HFF-Myc (cell line): ENCODE measurements around the gene DCDC2B.

Source experiments
- DNase-seq: peaks from one replicate; pipeline ENCODE4 v3.0.0-alpha.2; 2011; ENCODE audit warnings: low read depth; ENCODE audit errors: extremely low read depth
- H3K4me3 ChIP-seq: replicated peaks from 2 replicates; pipeline ENCODE4 v1.5.1; 2011; ENCODE audit warnings: low read depth, mild to moderate bottlenecking, control low read depth, low read length
- CTCF ChIP-seq: IDR thresholded peaks from 2 replicates; pipeline ENCODE4 v1.5.1; 2012; ENCODE audit warnings: mild to moderate bottlenecking, low read depth, low read length, control low read depth; ENCODE audit errors: missing control alignments

Gene DCDC2B

GRCh38 chr1:32195531-32195930, 13.4 kb upstream of the DCDC2B start:
- DNase-seq: no peak
- TF ChIP-seq CTCF: no peak
- no peak overlapping the region for H3K4me3 ChIP-seq

- H3K4me3 ChIP-seq: no peak overlapping the region
- no peak for DNase-seq
- no peak for TF ChIP-seq CTCF
Observed at GRCh38 chr1:32195972-32196823, 12.7 kb upstream of the DCDC2B start.

- TF ChIP-seq CTCF: no peak
- DNase-seq: no peak
- H3K4me3 ChIP-seq: no peak overlapping the region
Observed at GRCh38 chr1:32197074-32197473, 11.8 kb upstream of the DCDC2B start.

GRCh38 chr1:32197837-32198236, 11.1 kb upstream of the DCDC2B start:
- no peak overlapping the region for H3K4me3 ChIP-seq
- no peak for DNase-seq
- no peak for TF ChIP-seq CTCF

- no peak for TF ChIP-seq CTCF
- DNase-seq: no peak
- H3K4me3 ChIP-seq: no peak overlapping the region
Observed at GRCh38 chr1:32198237-32199042, 10.4 kb upstream of the DCDC2B start.

GRCh38 chr1:32199043-32199716, 9.7 kb upstream of the DCDC2B start:
- no peak for DNase-seq
- H3K4me3 ChIP-seq: no peak overlapping the region; the same call in 1 of the 2 replicates
- TF ChIP-seq CTCF: no peak
